Activated CD8-positive, alpha-beta memory T cell treated with anti-CD3 and anti-CD28 coated beads for 24 hours (primary cell): ENCODE data around the gene NLRP12.
"Not testable (repeated sequence)": the region's sequence is repeated elsewhere in the genome, so short reads cannot be mapped to it uniquely, and the experiment has no call there.

Experiments used
- DNase-seq: peaks from one replicate; pipeline ENCODE4 v3.0.0-alpha.2; 2020

Gene NLRP12

DNA sequence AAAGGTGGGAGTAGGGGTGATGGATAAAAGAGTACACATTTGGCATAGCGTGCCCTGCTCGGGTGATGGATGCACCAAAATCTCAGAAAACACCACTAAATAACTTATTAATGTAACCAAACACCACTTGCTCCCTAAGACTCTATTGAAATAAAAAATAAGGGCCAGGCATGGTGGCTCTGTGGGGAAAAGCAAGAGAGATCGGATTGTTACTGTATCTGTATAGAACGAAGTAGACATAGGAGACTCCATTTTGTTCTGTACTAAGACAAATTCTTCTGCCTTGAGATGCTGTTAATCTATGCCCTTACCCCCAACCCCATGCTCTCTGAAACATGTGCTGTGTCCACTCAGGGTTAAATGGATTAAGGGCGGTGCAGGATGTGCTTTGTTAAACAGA lies 14.3 kb upstream of the NLRP12 start:
- DNase-seq: not testable (repeated sequence)

- DNase-seq: not testable (repeated sequence)
These were observed 8.7 kb upstream of the NLRP12 start for GRCh38 chr19:53832861-53833260.

DNA sequence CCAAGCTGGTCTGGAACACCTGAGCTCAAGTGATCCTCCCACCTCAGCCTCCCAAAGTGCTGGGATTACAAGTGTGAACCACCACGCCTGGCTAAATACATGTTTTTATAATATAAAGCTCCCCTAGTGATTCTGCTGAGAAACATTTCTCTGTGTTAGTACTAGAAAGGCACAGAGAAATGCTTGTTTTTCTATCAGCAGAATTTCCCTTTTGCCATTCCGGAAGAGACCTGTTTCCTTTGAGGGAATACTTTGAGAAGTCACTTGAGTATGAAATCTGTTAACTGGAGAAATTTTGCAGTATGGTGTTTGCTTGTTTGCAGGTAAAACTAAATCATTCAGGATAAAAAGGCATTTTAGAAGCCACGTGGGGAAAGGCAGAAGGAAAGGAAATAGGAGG lies 4.4 kb upstream of the NLRP12 start:
- no peak for DNase-seq

DNA sequence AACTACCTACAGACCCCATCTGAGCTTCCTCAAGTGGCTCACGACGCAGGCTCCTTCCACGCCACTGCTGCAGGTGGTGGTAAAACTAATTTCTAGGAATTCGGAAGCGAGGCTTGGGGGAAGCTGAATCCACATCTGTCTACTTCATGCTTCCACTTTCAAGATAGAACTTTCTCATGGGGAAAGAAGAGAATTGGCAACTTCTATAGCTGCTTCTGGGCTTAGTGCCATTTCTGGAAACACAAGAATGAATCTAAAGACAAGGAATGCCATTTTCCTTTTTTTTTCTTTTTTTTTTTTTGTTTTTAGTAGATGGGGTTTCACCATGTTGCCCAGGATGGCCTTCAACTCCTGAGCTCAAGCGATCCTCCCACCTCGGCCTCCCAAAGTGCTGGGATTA lies 2.8 kb upstream of the NLRP12 start:
- DNase-seq: no peak

DNA sequence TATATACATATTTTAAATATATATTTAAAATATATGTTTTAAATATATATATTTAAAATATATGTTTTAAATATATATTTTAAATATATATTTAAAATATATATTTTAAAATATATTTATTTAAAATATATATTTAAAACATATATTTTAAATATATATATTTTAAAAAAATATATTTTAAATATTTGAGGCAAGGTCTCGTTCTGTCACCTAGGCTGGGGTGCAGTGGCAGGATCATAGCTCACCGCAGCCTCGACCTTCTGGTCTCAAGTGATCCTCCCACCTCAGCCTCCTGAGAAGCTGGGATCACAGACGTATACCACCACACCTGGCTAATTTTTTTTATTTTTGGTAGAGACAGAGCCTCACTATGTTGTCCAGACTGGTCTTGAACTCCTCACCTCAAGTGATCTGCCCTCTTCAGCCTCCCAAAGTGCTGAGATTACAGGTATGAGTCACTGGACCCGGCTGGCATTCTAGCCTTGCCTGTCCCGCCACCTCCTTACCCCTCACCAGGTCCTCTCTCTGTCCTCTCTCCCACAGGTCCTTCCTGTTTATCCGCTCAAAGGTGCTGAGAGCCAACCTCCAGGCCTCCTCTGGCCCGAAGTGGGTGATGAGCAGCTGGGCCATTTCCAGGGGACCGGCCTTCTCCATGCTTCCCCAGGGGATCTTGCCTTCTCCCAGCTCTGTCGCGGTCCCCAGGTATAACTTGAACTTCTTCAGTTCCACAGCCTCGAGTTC lies 564 bp downstream of the NLRP12 start:
- no peak for DNase-seq

GRCh38 chr19:53819861-53820260 lies 4.3 kb downstream of the NLRP12 start:
- no peak for DNase-seq

- no peak for DNase-seq
These were observed 5.4 kb downstream of the NLRP12 start for GRCh38 chr19:53818756-53819155.

DNA sequence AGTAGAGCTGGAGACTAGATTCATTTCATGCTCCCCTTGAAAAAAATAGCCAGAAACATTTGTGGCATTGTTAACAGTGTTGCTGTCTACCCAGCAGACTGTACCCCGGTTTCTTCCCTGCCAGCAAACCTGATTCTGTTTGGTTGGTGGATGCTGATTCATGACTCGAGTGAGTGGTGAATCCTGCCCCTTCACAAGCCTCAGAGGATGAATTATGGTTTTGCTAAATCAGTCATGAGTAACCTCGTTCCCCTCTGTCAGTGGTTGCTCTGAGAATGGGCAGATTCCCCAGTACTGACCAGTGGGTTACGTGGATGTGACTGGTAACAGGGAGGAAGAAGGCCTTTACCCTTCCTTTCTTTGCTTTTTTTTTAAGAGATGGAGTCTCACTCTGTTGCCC lies 10.1 kb downstream of the NLRP12 start:
- DNase-seq: no peak

- no peak for DNase-seq
These were observed 11.8 kb downstream of the NLRP12 start for GRCh38 chr19:53812335-53812734.

- DNase-seq: no peak
These were observed 13.2 kb downstream of the NLRP12 start for GRCh38 chr19:53810891-53811290.

GRCh38 chr19:53810187-53810546 lies 13.9 kb downstream of the NLRP12 start:
- no peak for DNase-seq

GRCh38 chr19:53809518-53810186 lies 14.5 kb downstream of the NLRP12 start:
- DNase-seq: no peak

DNA sequence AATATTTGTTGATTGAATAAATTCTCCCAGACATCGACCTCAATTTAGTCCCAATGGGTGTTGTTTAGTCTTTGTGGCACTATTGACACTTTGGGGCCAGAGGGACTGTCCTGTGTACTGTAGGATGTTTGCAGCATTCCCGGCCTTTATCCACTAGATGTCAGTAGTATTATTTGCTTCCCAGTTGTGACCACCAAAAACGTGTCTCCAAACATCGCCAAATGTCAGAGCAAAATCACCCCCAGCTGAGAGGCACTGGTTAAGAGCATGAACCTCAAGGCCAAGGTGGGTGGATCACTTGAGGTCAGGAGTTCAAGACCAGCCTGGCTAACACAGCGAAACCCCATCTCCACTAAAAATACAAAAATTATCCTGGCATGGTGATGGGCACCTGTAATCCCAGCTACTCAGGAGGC lies 15.4 kb downstream of the NLRP12 start:
- no peak for DNase-seq

DNA sequence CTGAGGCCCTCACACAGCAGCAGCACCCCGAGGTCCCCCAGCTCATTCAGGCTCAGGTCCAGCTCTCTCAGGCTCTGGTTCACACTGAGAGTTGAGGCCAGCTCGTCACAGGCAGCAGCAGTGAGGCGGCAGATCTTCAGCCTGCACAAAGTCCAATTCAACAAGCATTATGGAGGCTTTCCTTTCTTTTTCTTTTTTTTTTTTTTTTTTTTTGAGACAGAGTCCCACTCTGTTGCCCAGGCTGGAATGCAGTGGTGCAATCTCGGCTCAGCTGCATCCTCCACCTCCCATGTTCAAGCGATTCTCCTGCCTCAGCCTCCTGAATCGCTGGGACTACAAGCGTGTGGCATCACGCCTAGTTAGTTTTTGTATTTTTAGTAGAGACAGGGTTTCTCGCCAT lies 22.9 kb downstream of the NLRP12 start:
- no peak for DNase-seq

GRCh38 chr19:53795019-53795418 lies 29.1 kb downstream of the NLRP12 start:
- DNase-seq: no peak

- DNase-seq: peak; percentile 86
These were observed 31.2 kb downstream of the NLRP12 start for GRCh38 chr19:53792721-53793433.

DNA sequence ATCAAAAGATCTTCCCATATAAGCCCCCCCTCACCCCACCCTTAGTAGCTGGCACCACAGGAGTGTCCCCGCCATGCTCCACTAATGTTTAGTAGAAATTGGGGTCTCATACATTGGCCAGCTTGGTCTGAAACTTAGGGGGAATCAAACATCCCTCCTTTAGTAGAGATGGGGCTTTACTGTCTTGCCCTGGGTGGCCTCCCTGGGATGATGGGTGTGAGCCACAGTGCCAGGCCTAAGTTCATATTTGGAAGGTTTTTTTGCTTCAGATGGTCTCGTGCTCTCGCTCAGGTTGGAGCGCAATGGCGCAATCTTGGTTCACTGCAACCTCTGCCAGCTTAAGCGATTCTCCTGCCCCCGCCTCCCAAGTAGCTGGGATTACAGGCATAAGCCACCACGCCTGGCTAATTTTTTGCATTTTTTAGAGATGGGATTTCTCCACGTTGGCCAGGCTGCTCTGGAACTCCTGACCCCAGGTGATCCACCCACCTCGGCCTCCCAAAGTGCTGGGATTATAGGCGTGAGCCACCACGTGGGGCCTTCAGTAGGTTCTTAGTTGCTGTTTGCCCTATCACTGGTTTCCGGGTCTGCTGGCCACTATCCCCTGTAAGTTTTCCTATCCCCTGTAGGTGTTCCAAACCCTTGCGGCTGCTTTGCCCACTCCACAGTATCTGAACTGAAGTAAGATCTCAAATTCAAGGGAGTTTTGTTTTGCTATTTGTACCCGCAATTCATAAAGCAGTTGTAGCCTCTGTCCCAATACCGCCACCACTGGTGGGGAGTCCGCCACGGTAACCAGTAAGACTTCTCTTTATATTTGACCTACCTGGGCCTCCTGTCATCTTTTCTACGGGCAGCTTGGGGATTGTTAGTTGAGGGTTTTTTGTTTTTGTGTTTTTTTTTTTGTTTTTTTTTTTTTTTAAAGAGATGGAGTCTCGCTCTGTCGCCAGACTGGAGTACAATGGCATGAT lies 34.1 kb downstream of the NLRP12 start:
- DNase-seq: no peak

DNA sequence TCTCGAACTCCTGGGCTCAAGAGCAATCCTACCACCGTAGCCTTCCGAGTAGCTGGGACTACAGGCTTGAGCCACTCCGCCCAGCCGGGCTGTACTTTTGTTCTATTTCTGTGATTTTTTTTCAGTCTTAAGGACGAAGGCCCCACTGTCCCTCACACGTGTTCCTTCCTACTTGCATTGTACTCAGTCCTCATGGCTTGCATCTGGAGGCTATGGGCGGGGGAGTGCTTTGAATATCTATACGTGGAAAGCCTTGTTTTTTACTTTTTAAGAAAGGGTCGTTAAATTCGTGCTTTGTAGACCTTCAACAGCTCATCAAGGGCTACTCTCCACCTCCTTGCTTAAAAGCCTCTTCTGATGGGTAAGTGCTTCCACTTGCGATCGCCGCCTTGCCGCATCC lies 36.8 kb downstream of the NLRP12 start:
- DNase-seq: no peak

GRCh38 chr19:53786744-53787143 lies 37.4 kb downstream of the NLRP12 start:
- DNase-seq: no peak

DNA sequence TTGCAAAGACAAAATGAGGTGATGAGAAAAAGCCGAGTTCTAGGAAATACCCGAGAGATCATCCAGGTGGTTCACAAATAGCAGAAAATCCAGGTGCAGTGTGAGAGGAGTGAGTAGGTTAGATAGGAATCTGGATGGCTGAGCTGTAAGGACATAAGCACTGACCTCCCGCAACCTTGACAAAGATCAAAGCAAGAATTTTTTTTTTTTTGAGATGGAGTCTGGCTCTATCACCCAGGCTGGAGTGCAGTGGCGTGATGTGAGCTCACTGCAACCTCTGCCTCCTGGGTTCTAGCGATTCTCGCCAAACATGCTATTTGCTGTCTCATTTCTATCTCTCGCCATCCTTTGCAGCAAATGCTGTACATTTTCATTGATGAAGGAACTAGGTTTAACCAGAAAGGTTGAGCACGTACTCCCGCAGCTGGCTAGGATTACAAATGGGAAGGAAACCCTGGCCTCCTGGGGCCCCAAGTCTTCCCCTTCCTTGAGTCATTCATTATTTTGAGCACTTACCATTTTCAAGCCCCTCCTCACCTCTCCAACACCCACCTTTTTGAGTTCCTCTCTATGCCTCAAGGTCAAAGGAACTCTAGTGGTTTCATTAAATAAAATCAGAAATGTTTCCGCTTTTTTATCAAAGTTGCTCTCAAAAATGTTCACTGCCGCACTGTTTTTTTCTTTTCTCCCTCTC lies 38.8 kb downstream of the NLRP12 start:
- no peak for DNase-seq

GRCh38 chr19:53782698-53783097 lies 41.4 kb downstream of the NLRP12 start:
- DNase-seq: no peak

GRCh38 chr19:53781332-53781731 lies 42.8 kb downstream of the NLRP12 start:
- DNase-seq: not testable (repeated sequence)
